Neural cell (in vitro differentiated cells): ENCODE data around the gene OTULINL. TPM values are rescaled to one million over a fixed set of nuclear protein-coding genes. Genes with fewer than 3 reads are reported as not detected.

ENCODE experiments used
- H2AFZ ChIP-seq: fragments of 200-600, 300-800 bp; sonication (generic), shearing (Covaris generic); 2 replicates; pipeline ENCODE4 v1.6.0; 2014; ENCODE audit warnings: low read depth, mild to moderate bottlenecking, antibody characterized with exemption, low read length, moderate library complexity
- H3F3A ChIP-seq: fragments of 200-600 bp; shearing (Covaris generic); 2 replicates; pipeline ENCODE4 v1.6.1; 2016; ENCODE audit warnings: mild to moderate bottlenecking, moderate library complexity, mixed read lengths, antibody characterized with exemption, low read length; ENCODE audit not compliant: insufficient read depth, poor library complexity, severe bottlenecking
- H3K27ac ChIP-seq: fragments of 200-600, 300-800 bp; sonication (generic), shearing (Covaris generic); 2 replicates; pipeline ENCODE4 v1.5.1; 2014; ENCODE audit warnings: mild to moderate bottlenecking, low read length, moderate library complexity
- H3K27me3 ChIP-seq: fragments of 300-800, 200-600 bp; sonication (generic), shearing (Covaris generic); 2 replicates; pipeline ENCODE4 v1.6.0; 2014; ENCODE audit warnings: mild to moderate bottlenecking, low read depth, low read length, moderate library complexity; ENCODE audit not compliant: insufficient read depth
- H3K36me3 ChIP-seq: fragments of 300-800, 200-600 bp; sonication (generic), shearing (Covaris generic); 2 replicates; pipeline ENCODE4 v1.5.1; 2014; ENCODE audit warnings: mild to moderate bottlenecking, antibody characterized with exemption, low read length, moderate library complexity; ENCODE audit not compliant: insufficient read depth
- H3K4me2 ChIP-seq: fragments of 300-800, 200-600 bp; sonication (generic), shearing (Covaris generic); 2 replicates; pipeline ENCODE4 v1.6.0; 2014; ENCODE audit warnings: mild to moderate bottlenecking, low read length
- H3K4me3 ChIP-seq: fragments of 300-800, 200-600 bp; sonication (generic), shearing (Covaris generic); 2 replicates; pipeline ENCODE4 v1.5.1; 2014; ENCODE audit warnings: mild to moderate bottlenecking, low read length, moderate library complexity
- H3K79me2 ChIP-seq: fragments of 200-600 bp; shearing (Covaris generic); replicated peaks from 2 replicates; pipeline ENCODE4 v1.6.0; 2014; ENCODE audit warnings: mild to moderate bottlenecking, low read length, moderate library complexity; ENCODE audit not compliant: insufficient read depth
- H3K9ac ChIP-seq: fragments of 300-800, 200-600 bp; sonication (generic), shearing (Covaris generic); 2 replicates; pipeline ENCODE4 v1.6.1; 2016; ENCODE audit warnings: mild to moderate bottlenecking, low read length, mixed read lengths
- H3K9me2 ChIP-seq: fragments of 200-600 bp; shearing (Covaris generic); 2 replicates; pipeline ENCODE4 v1.6.1; 2016; ENCODE audit warnings: mild to moderate bottlenecking, low read length, mixed read lengths; ENCODE audit not compliant: insufficient read depth
- H3K9me3 ChIP-seq: fragments of 200-600, 300-800 bp; sonication (generic), shearing (Covaris generic); 2 replicates; pipeline ENCODE4 v1.6.1; 2016; ENCODE audit warnings: mild to moderate bottlenecking, mixed run types, low read length, moderate library complexity, mixed read lengths
- H4K20me1 ChIP-seq: fragments of 200-600 bp; shearing (Covaris generic); 2 replicates; pipeline ENCODE4 v1.6.1; 2016; ENCODE audit warnings: mild to moderate bottlenecking, mixed run types; ENCODE audit not compliant: insufficient read depth
- EP300 ChIP-seq: fragments of 450-650 bp; conservative IDR thresholded peaks from 2 replicates; pipeline ENCODE4 v1.6.1; 2014; ENCODE audit warnings: antibody characterized with exemption, mild to moderate bottlenecking, moderate library complexity; ENCODE audit not compliant: poor library complexity, severe bottlenecking
- EZH2 ChIP-seq: fragments of 200-600, 300-800 bp; shearing (Covaris generic), sonication (generic); IDR thresholded peaks from 2 replicates; pipeline ENCODE4 v1.6.1; 2014; ENCODE audit warnings: antibody characterized with exemption, low read length, borderline replicate concordance, mild to moderate bottlenecking; ENCODE audit not compliant: insufficient read depth, poor library complexity, severe bottlenecking
- MXI1 ChIP-seq: fragments of 450-650 bp; conservative IDR thresholded peaks from 2 replicates; pipeline ENCODE4 v1.6.1; 2014; ENCODE audit warnings: antibody characterized with exemption, mild to moderate bottlenecking; ENCODE audit not compliant: poor library complexity, severe bottlenecking
- POLR2AphosphoS5 ChIP-seq: IDR thresholded peaks from 2 replicates; pipeline ENCODE4 v1.6.1; 2012
- RAD21 ChIP-seq: fragments of 450-650 bp; conservative IDR thresholded peaks from 2 replicates; pipeline ENCODE4 v1.6.1; 2014; ENCODE audit warnings: antibody characterized with exemption, mild to moderate bottlenecking, moderate library complexity
- SMC3 ChIP-seq: fragments of 450-650 bp; conservative IDR thresholded peaks from 2 replicates; pipeline ENCODE4 v1.6.1; 2014; ENCODE audit warnings: antibody characterized with exemption, mild to moderate bottlenecking, moderate library complexity; ENCODE audit not compliant: poor library complexity
- TAF1 ChIP-seq: IDR thresholded peaks from 2 replicates; pipeline ENCODE4 v1.6.1; 2012; ENCODE audit warnings: low read depth
- polyA plus RNA-seq: library from polyadenylated mRNA; depleted of rRNA; stranded (reverse); fragments of >200 nt; gene quantifications from 2 replicates; pipeline ENCODE4 v1.2.3, GENCODE V29; 2014
- TF ChIP-seq, protein P1 (sequence below): IDR thresholded peaks from 2 replicates; pipeline ENCODE4 v1.6.1; 2012; ENCODE audit warnings: borderline replicate concordance
- TF ChIP-seq, protein P2 (sequence below): fragments of 450-650 bp; IDR thresholded peaks from 2 replicates; pipeline ENCODE4 v1.5.1; 2014; ENCODE audit warnings: antibody characterized with exemption, mild to moderate bottlenecking, moderate library complexity; ENCODE audit not compliant: poor library complexity, severe bottlenecking

Gene OTULINL
- polyA plus RNA-seq, 1 donor from 2014 or later = 7.2 TPM

DNA sequence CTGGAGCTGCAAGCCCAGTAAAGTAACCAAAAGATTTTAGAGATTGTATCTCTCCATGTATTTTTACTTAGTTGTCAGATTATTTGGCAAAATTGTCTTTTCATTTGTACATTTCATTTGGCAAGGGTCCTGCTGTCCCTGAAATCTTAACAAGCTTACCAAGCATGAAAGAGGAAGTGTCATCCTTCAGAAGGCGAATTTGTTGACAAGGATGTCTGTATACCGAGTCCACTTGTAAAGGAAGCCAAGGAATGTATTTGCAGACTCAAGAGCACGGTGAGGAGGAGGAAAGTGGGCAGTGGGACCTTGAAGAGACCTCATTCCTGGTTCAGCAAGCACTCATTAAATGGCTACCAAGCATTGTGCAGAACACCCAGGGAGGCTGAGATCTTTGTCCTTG is 7.5 kb upstream of the OTULINL start:
- Histone ChIP-seq H2AFZ (no peak overlapping the region), H3K4me3 (no peak overlapping the region), H3K79me2 (no peaks in the 10 kb centered on the region), H3K27me3 (no peaks in the 10 kb centered on the region), H3K9ac (no peak overlapping the region), H3K27ac (no peak overlapping the region), H3K9me3 (no peaks in the 10 kb centered on the region), H3K36me3 (no peaks in the 10 kb centered on the region), H3K4me2 (no peak overlapping the region), H3F3A (no peaks in the 10 kb centered on the region), H4K20me1 (no peaks in the 10 kb centered on the region), H3K9me2 (no peaks in the 10 kb centered on the region)
- no peak for TF ChIP-seq SMC3
- TF ChIP-seq RAD21 = no peak
- TF ChIP-seq, protein P1, sequence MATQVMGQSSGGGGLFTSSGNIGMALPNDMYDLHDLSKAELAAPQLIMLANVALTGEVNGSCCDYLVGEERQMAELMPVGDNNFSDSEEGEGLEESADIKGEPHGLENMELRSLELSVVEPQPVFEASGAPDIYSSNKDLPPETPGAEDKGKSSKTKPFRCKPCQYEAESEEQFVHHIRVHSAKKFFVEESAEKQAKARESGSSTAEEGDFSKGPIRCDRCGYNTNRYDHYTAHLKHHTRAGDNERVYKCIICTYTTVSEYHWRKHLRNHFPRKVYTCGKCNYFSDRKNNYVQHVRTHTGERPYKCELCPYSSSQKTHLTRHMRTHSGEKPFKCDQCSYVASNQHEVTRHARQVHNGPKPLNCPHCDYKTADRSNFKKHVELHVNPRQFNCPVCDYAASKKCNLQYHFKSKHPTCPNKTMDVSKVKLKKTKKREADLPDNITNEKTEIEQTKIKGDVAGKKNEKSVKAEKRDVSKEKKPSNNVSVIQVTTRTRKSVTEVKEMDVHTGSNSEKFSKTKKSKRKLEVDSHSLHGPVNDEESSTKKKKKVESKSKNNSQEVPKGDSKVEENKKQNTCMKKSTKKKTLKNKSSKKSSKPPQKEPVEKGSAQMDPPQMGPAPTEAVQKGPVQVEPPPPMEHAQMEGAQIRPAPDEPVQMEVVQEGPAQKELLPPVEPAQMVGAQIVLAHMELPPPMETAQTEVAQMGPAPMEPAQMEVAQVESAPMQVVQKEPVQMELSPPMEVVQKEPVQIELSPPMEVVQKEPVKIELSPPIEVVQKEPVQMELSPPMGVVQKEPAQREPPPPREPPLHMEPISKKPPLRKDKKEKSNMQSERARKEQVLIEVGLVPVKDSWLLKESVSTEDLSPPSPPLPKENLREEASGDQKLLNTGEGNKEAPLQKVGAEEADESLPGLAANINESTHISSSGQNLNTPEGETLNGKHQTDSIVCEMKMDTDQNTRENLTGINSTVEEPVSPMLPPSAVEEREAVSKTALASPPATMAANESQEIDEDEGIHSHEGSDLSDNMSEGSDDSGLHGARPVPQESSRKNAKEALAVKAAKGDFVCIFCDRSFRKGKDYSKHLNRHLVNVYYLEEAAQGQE = no peak
- TF ChIP-seq MXI1 = no peak
- no peak for TF ChIP-seq EZH2
- TF ChIP-seq POLR2AphosphoS5 = no peak
- TF ChIP-seq TAF1 = no peak
- TF ChIP-seq EP300 = no peak
- TF ChIP-seq, protein P2, sequence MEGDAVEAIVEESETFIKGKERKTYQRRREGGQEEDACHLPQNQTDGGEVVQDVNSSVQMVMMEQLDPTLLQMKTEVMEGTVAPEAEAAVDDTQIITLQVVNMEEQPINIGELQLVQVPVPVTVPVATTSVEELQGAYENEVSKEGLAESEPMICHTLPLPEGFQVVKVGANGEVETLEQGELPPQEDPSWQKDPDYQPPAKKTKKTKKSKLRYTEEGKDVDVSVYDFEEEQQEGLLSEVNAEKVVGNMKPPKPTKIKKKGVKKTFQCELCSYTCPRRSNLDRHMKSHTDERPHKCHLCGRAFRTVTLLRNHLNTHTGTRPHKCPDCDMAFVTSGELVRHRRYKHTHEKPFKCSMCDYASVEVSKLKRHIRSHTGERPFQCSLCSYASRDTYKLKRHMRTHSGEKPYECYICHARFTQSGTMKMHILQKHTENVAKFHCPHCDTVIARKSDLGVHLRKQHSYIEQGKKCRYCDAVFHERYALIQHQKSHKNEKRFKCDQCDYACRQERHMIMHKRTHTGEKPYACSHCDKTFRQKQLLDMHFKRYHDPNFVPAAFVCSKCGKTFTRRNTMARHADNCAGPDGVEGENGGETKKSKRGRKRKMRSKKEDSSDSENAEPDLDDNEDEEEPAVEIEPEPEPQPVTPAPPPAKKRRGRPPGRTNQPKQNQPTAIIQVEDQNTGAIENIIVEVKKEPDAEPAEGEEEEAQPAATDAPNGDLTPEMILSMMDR = no peak

GRCh38 chr5:14574891-14575508 is 6.6 kb upstream of the OTULINL start:
- Histone ChIP-seq H3F3A (no peaks in the 10 kb centered on the region), H3K4me2 (no peak overlapping the region), H3K36me3 (no peaks in the 10 kb centered on the region), H3K27me3 (no peaks in the 10 kb centered on the region), H2AFZ (no peak overlapping the region), H3K79me2 (no peaks in the 10 kb centered on the region), H3K9me2 (no peaks in the 10 kb centered on the region), H4K20me1 (no peaks in the 10 kb centered on the region), H3K27ac (no peak overlapping the region), H3K9me3 (no peaks in the 10 kb centered on the region), H3K4me3 (no peak overlapping the region), H3K9ac (no peak overlapping the region)
- TF ChIP-seq, protein P2 = no peak
- TF ChIP-seq SMC3 (no peak), EZH2 (no peak), EP300 (no peak), RAD21 (no peak)
